Smooth muscle cell (in vitro differentiated cells): ENCODE measurements around the gene STX18. TPM values are rescaled to one million over a fixed set of nuclear protein-coding genes. Genes with fewer than 3 reads are reported as not detected.

Experiments used
- DNase-seq: peaks from one replicate; lab custom pipeline; 2025; ENCODE audit not compliant: unreplicated experiment; lab: John Stamatoyannopoulos, UW
- H2AFZ ChIP-seq: fragments of 200-600 bp; sonication (generic); 2 replicates; pipeline ENCODE4 v1.6.0; 2016; ENCODE audit warnings: antibody characterized with exemption, low read depth, mild to moderate bottlenecking
- H3F3A ChIP-seq: fragments of 200-600 bp; sonication (generic); 2 replicates; pipeline ENCODE4 v1.6.0; 2017; ENCODE audit warnings: antibody characterized with exemption, low read depth
- H3K27ac ChIP-seq: fragments of 200-600 bp; sonication (generic); 2 replicates; pipeline ENCODE4 v1.5.1; 2016; ENCODE audit warnings: low read depth, mild to moderate bottlenecking
- H3K27me3 ChIP-seq: fragments of 200-600 bp; sonication (generic); 2 replicates; pipeline ENCODE4 v1.6.1; 2016; ENCODE audit warnings: low read depth, mild to moderate bottlenecking
- H3K36me3 ChIP-seq: fragments of 200-600 bp; sonication (generic); 2 replicates; pipeline ENCODE4 v1.5.1; 2016; ENCODE audit warnings: low read depth
- H3K4me1 ChIP-seq: fragments of 200-600 bp; sonication (generic); 2 replicates; pipeline ENCODE4 v1.5.1; 2016; ENCODE audit warnings: low read depth
- H3K4me2 ChIP-seq: fragments of 200-600 bp; sonication (generic); 2 replicates; pipeline ENCODE4 v1.6.0; 2016; ENCODE audit warnings: mild to moderate bottlenecking
- H3K4me3 ChIP-seq: fragments of 200-600 bp; sonication (generic); 2 replicates; pipeline ENCODE4 v1.5.1; 2016; ENCODE audit warnings: mild to moderate bottlenecking
- H3K79me2 ChIP-seq: fragments of 200-600 bp; sonication (generic); 2 replicates; pipeline ENCODE4 v1.6.0; 2016; ENCODE audit warnings: low read depth, mild to moderate bottlenecking
- H3K9ac ChIP-seq: fragments of 200-600 bp; sonication (generic); 2 replicates; pipeline ENCODE4 v1.6.0; 2016; ENCODE audit warnings: low read depth
- H3K9me3 ChIP-seq: fragments of 200-600 bp; sonication (generic); replicated peaks from 2 replicates; pipeline ENCODE4 v1.5.1; 2016; ENCODE audit warnings: low read depth
- H4K20me1 ChIP-seq: fragments of 200-600 bp; sonication (generic); 2 replicates; pipeline ENCODE4 v1.6.0; 2016; ENCODE audit warnings: low read depth
- WGBS: methylation state at CpG from one replicate; pipeline ENCODE4 v1.1.7; 2016; ENCODE audit warnings: low lambda C conversion rate; 5-methylcytosine and 5-hydroxymethylcytosine counted together
- polyA plus RNA-seq: library from polyadenylated mRNA; unstranded; fragments of >200 nt; fragmentation: Nextera tagmentation; extraction: Ambion mirVana; gene quantifications from 2 replicates; pipeline ENCODE4 v1.2.1, GENCODE V29; 2016
- total RNA-seq: library from RNA; depleted of rRNA; stranded (reverse); fragments of >200 nt; gene quantifications from 2 replicates; pipeline ENCODE4 v1.2.3, GENCODE V29; 2014
- TF ChIP-seq, protein P1 (sequence below): fragments of 200-600 bp; sonication (generic); IDR thresholded peaks from 2 replicates; pipeline ENCODE4 v1.5.1; 2017; ENCODE audit warnings: borderline replicate concordance, mild to moderate bottlenecking, antibody characterized with exemption; ENCODE audit not compliant: insufficient read depth, poor library complexity, severe bottlenecking

STX18 gene
- total and polyA plus RNA-seq, 2 experiments from 2014 or later, result 17.7 to 23.3 TPM

DNA sequence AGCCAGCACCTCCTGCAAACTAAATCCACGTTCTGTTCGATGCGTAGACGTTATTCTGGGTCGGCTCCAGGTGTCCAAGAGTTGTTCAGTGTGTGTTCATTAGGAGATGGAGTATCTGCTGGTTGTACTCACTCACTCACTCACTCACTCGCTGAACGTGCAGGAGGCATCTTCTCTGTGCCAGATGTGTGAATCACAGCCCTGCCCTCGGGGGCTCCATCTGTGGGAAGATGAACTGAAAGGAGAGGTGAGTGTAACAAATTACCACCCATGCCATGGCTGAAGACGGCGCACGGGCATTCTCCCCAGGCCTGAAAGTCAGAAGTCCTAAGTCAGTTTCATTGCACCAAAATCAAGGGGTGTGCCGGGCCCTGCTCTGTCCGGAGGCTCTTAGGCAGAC, 138.9 kb downstream of the STX18 start:
- Histone ChIP-seq H3K27me3 (no peaks in the 10 kb centered on the region), H3K9ac (no peak overlapping the region), H3K79me2 (no peaks in the 10 kb centered on the region), H4K20me1 (no peaks in the 10 kb centered on the region), H3K4me1 (no peaks in the 10 kb centered on the region), H3K9me3 (no peaks in the 10 kb centered on the region), H3K27ac (no peak overlapping the region), H3K4me2 (no peak overlapping the region), H3K36me3 (no peaks in the 10 kb centered on the region), H2AFZ (no peak overlapping the region), H3F3A (no peaks in the 10 kb centered on the region), H3K4me3 (no peak overlapping the region)
- WGBS, result 70% methylated on average over 13 of the region's 13 CpGs
- TF ChIP-seq, protein P1, sequence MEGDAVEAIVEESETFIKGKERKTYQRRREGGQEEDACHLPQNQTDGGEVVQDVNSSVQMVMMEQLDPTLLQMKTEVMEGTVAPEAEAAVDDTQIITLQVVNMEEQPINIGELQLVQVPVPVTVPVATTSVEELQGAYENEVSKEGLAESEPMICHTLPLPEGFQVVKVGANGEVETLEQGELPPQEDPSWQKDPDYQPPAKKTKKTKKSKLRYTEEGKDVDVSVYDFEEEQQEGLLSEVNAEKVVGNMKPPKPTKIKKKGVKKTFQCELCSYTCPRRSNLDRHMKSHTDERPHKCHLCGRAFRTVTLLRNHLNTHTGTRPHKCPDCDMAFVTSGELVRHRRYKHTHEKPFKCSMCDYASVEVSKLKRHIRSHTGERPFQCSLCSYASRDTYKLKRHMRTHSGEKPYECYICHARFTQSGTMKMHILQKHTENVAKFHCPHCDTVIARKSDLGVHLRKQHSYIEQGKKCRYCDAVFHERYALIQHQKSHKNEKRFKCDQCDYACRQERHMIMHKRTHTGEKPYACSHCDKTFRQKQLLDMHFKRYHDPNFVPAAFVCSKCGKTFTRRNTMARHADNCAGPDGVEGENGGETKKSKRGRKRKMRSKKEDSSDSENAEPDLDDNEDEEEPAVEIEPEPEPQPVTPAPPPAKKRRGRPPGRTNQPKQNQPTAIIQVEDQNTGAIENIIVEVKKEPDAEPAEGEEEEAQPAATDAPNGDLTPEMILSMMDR, result no peak
- DNase-seq, result no peak

GRCh38 chr4:4401036-4401435, 140.8 kb downstream of the STX18 start:
- H3F3A ChIP-seq, result peaks cover 5% of the 10 kb centered on the region
- no peak overlapping the region for H3K4me3 ChIP-seq
- no peaks in the 10 kb centered on the region for H3K9me3 ChIP-seq
- DNase-seq, result no peak
- 83% methylated on average over 7 of the region's 7 CpGs for WGBS
- TF ChIP-seq, protein P1, result no peak
- H3K9ac ChIP-seq, result no peak overlapping the region
- no peaks in the 10 kb centered on the region for H3K4me1 ChIP-seq
- H3K4me2 ChIP-seq, result no peak overlapping the region
- H3K79me2 ChIP-seq, result no peaks in the 10 kb centered on the region
- no peaks in the 10 kb centered on the region for H3K36me3 ChIP-seq
- no peak overlapping the region for H2AFZ ChIP-seq
- H4K20me1 ChIP-seq, result no peaks in the 10 kb centered on the region
- no peaks in the 10 kb centered on the region for H3K27me3 ChIP-seq
- H3K27ac ChIP-seq, result no peak overlapping the region

GRCh38 chr4:4398430-4398829, 143.4 kb downstream of the STX18 start:
- Histone ChIP-seq H3K27me3 (no peaks in the 10 kb centered on the region), H3K4me1 (no peaks in the 10 kb centered on the region), H3K9ac (no peak overlapping the region), H3K27ac (no peak overlapping the region), H3K9me3 (no peaks in the 10 kb centered on the region), H2AFZ (no peak overlapping the region), H3K4me3 (no peak overlapping the region), H3K4me2 (no peak overlapping the region), H3K36me3 (no peaks in the 10 kb centered on the region), H3F3A (peaks cover 5% of the 10 kb centered on the region), H4K20me1 (no peaks in the 10 kb centered on the region), H3K79me2 (no peaks in the 10 kb centered on the region)
- DNase-seq, result no peak
- TF ChIP-seq, protein P1, result no peak
- 67% methylated on average over 4 of the region's 4 CpGs for WGBS

DNA sequence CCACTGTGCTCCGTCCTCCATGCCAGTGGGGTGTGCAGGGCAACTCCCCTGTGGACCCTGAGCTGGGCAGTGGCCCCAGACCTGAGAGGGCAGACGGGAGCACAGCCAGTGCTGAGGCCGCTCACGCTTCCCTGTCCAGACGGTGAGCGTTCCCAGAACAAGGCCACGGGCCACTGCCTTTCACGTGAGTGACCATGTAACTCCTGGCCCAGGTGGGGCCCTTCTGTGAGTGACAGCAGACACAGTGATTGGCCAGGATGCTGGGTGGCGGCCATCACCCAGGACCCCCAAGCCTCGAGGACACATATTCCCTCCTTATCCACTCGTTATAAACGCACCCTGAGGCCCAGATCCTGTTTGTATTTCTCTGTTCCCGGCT, 144.4 kb downstream of the STX18 start:
- H3K4me1 ChIP-seq, result no peaks in the 10 kb centered on the region
- H3K79me2 ChIP-seq, result no peaks in the 10 kb centered on the region
- peaks cover 5% of the 10 kb centered on the region for H3F3A ChIP-seq
- no peak overlapping the region for H3K9ac ChIP-seq
- H3K4me2 ChIP-seq, result no peak overlapping the region
- H3K9me3 ChIP-seq, result no peaks in the 10 kb centered on the region
- no peaks in the 10 kb centered on the region for H3K27me3 ChIP-seq
- no peaks in the 10 kb centered on the region for H4K20me1 ChIP-seq
- no peak overlapping the region for H3K4me3 ChIP-seq
- no peak for DNase-seq
- 92% methylated on average over 13 of the region's 13 CpGs for WGBS
- TF ChIP-seq, protein P1, result no peak
- H3K36me3 ChIP-seq, result no peaks in the 10 kb centered on the region
- no peak overlapping the region for H3K27ac ChIP-seq
- no peak overlapping the region for H2AFZ ChIP-seq
